CD1c-positive myeloid dendritic cell (primary cell): ENCODE measurements around the gene GID8.
"Not testable (repeated sequence)": the region's sequence is repeated elsewhere in the genome, so short reads cannot be mapped to it uniquely, and the experiment has no call there.

Experiments
- DNase-seq: peaks from one replicate; pipeline ENCODE4 v3.0.0-alpha.2; 2016; ENCODE audit errors: extremely low spot score

GID8 gene

DNA sequence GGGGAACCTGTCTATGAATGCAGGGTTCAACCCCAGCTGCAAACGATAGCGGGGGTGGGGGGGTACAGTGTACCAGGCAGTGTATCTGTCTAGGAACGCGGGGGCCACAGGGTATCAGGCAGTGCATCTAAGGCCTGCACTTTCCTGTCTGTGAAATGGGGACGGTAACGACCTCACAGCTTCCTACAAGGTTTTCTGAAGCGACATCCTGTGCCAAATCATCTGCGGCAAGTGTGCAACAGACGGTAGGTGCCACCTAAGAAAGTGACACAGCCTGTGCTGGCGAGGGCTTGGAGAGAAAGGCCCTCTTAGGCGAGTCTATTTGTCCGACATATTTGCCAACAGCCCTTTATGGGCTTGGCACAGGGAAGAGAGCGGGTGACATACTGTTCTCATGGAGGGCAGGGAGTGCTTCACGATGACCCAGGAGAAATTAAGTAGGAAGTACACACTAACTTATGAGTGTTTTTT, 15.5 kb upstream of the GID8 start:
- no peak for DNase-seq

DNA sequence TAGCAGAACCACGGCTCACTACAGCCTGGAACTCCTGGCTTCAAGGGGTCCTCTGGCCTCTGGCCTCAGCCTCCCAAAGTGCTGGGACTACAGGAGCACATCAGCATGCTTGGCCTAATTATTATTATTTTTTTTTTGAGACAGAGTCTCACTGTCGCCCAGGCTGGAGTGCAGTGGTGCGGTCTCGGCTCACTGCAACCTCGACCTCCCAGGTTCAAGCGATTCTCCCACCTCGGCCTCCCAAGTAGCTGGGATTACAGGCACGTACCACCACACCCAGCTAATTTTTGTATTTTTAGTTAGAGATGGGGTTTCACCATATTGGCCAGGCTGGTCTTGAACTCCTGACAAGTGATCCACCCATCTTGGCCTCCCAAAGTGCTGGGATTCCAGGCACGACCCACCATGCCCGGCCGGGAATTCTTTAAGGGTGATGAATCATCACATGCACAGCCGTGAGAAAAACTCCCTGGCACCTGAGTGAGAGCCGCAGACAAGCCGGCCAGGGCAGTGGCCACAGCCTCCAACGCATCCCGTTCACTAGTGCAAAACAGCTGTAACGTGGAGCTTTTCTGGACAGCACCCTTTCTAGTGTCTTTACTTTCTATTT, 14.8 kb upstream of the GID8 start:
- not testable (repeated sequence) for DNase-seq

DNA sequence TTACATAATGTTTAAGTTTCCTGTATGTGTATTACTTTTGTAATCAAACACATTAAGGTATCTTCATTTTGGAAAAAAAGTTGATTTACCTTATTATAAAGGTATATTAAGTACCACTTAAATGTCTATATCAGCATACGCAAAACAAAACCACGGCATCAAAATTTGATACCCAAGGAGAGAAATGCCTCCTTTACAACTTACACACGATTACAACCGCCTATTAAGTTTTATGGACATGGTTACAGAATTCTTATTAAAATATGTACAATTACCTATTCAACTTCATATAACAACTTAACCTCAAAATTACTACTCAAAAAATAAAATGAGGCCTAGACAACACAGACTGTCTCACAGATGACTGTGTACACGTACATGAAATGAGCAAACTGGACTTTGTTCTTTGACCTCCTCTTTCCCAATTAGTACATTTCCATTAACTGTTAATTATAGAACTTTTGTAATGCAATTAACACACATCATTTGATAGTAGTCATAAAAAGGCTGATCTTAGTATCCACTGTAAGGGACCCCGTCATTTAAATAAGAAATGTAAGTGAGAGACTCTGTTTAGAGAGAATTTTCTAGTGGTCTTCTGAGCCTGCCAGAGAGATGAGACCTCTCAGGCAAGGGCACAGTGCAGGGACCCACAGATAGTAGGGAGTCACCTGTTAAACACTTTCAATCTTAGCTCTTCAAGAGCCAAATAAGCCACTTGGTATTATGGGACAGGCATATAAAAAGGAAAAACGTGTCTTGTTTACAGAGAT, 14.1 kb upstream of the GID8 start:
- DNase-seq = no peak

DNA sequence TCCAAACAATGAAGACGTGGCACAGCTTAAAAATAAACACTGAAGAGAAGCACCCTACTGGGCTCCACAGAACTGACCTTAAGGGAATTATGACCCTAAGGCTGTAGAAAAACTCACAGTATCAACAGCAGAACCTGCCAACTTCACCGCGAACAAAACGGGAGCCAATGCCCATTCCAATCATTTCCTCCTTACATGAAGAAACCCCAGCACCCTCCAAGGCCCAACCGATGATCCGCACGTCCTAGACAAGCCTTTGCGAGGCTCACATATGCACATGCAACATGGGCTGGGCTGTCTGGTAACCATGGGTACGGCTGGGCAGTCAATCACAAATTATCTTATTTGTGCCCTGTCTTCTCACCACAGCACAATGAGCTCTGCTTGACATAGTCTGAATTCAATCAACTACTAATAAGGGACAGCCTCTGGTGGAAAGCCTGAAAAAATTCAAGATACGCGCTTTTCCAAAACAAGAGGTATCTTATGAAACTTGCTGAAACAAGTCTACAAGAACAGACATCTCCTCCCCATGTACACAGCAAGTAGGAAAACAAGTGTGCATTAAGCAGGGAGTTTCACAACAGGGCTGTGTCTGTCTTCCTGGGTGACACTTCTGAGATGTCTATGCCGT, 13.4 kb upstream of the GID8 start:
- DNase-seq = no peak

DNA sequence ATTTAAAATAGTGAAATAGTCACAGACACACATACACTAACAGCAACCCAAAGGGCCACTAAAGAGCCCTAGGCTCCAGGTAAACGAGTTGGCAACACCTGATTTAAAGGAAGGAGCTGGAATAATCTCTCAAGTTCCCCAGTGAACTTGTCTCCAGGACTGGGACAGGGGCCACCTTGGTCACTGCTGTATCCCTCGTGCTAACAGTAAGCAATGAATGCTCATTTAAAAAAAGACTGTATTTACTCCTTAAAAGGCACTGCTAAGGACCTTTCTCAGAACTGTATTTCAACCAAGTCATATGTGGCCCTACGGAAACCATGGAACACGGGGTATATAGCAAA, 12.9 kb upstream of the GID8 start:
- no peak for DNase-seq

DNA sequence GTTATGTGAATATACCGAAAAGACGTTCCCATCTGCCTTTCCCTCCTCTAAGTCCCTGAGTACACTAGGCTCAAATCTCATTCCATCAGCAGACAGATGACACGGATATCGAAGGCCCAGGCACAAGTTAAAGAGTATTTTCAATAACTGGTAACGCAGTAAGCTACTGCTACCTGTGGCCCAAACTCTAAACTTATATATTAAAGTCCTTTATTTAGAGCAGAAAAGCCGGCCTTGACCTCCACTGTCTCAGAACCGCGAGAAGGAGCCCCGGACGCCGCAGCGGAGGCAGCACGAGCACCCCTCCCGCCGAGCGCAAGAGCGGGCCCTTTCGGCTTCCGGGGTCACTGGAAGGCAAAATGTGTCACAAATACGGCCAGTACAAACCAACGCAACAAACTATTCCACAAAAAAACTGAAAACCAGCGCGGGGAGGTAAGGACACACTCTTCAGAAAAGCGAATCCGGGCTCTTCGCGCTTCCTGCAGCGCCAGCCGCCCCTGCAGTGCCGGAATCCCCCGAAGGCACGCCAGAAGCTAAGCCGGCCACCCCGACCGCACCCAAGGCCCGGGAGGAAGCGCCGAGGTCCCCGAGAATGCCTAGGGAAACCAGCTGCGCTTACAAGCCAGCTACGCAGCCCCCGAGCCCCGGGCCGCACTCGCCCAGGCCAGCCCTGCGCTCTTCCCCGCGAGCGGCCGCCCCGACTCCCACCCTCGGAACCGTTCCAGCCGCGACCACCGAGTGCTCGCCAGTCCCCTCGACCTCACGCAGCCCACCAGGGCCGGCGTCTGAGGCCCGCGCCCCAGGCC, 12.3 kb upstream of the GID8 start:
- peak; percentile 51 for DNase-seq

DNA sequence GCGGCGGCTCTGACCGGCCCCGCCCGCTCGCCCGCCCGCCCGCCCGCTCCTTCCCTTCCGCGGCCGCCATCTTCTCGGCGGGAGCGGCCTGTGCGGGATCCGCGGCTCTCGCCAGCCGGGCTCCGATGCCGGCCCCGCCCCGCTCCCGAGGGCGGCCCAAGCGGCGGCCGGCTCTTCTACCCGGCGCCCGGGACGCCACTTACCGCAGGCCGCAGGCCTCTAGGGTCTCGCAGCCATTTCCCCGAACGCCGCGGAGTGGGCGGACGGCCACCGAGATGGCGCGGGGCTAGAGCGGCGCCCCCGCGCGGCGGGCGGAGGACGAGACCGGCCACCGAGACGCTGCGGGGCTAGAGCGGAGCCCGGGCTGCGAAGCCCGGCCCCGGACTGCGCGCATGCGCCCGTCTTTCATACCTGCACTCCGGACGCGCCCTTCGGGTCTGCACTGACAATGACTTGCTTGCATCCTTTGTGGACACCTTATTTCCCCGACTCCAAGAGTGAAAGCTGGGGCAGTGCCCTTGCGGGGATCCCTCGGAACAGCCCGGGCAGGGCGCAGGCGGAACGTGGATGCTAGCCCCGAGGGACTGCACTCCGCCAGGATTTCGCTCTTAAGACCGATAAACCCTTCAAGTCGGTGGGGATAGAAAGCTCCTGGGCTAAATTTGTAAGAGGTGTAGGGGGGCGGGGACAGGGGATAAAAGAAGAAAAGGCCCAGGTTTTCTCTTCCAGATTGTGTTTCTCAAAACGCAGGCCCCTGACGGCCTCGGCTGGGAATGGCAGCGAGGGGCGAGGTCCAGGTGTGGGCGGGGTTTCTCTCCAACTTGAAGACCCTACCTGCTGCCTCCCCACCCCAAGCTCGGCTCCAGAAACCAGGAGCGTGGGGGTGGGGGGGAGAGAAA, 11.5 kb upstream of the GID8 start, which contains the start of gene DIDO1:
Gene DIDO1 (minus strand): TSS at position 277 of the 899 bp plus-strand sequence.
- peak; percentile 93 for DNase-seq

DNA sequence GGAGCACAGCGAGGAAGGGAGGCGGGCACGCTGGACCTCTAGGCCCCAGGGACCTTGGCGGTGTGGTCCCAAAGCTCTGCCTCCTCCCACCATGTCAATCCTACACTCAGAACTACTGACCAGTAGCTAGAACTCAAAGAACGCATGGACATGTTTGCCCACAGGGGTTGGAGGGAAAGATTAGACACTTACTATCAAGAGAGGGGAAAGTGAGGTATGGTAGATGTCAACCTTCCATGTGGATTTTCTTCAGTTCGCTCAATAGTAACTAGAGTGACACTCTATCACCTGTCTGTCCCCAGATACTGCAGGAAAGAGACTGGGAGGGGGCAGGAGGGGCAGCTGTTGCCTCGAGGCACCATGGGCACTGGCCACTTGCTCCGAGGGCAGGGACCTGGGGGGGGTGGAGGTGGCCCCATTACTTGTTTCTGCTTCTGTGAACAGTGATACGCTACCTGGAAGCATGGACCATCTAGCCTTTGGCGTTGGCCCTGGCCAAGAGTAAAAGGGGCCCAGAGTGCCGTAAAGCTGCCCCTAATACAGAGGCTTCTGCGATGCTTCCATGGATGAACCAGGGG, 10.7 kb upstream of the GID8 start:
- no peak for DNase-seq

DNA sequence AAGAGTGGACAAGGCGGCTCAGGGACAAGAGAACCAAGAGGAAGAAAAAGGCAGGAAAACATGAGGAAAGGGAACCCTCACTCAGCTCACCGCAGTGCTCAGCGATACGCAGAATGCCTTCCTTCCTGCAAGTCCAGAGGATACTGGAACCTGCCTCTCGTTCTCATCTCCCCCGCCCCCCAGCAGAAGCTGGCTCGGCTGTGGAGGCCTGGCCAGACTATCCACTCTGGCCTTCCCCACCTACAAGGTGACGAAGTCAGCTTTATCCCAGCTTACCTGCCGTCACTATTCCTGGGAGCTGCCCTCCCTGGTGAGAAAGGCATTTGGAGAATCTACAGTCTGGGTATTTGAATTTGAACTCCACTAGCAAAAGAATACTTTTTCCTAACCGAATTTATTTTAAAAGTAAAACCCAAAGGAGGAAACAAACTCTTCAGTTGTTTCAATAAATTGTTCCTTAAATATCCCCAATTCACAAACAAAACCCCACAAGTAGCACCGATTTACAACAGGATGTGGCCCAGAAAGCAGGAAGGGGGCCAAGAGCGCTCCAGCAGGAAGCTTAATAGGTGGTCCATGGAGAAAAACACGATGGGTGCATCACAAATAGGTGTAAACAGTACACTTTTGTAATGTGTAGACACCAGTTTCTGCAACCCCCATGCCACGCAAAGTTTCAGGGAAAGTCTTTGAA, 9.6 kb upstream of the GID8 start:
- DNase-seq = peak; percentile 20

DNA sequence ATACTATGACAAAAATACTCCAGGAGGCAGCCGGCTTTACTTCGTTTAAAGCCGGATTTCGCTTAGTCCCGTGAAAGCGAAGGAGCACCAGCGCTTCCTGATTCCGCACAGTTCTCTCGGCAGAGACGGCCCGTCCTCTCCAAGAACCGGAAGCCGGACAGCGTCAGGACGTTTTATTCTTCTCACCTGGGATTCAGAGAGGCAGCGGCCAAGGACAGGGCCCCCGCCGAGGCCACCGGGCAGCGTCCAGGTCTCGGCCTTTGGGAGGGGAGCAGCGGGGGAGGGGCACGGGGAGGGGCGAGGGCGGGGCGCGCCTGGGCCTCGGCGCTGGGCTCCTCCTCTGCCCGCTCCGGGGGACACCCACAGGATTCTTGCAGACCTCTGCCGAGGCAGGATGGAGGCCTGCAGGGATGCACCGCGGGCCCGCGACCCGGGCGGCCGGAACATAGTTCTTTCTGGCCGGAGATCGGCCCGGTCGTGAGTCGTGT, 8.9 kb upstream of the GID8 start:
- peak; percentile 70 for DNase-seq

DNA sequence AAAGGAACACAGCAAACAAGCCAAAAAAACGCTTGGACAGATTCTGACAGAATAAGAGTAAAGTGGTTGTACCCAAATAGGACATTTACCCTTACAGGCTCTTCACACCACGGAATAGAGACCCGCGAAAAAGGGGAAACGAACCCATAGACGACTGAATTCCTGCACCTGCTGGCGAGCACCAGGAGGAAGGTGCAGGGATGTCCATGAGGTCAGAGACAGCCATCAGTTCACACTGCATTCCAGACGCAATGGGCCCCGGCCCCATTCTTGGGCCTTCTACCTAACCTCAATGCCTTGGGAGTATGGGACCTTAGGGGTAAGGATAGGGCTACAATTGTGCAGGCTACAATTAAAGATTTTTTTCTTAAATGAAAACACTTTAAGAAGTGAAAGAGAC, 6.5 kb upstream of the GID8 start:
- DNase-seq = no peak

DNA sequence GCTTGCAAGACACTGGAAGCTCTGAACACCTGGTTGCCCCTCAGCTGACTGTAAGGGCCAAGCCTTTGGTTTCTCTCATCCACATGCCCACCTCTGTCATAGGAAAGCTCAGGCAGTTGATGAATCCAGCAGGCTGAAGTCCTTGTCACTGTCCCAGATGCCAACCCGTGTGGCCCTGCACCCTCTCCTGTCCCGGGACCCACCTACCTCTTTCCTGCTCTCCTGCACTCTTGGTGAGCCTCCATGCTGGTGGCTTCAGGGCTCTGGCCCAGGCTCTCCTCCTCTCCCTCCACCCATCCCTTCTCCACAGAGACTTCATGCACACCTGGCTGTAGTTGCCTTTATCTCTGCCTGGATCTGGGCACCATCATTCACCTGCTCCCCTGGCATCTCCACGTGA, 4.0 kb upstream of the GID8 start:
- no peak for DNase-seq

DNA sequence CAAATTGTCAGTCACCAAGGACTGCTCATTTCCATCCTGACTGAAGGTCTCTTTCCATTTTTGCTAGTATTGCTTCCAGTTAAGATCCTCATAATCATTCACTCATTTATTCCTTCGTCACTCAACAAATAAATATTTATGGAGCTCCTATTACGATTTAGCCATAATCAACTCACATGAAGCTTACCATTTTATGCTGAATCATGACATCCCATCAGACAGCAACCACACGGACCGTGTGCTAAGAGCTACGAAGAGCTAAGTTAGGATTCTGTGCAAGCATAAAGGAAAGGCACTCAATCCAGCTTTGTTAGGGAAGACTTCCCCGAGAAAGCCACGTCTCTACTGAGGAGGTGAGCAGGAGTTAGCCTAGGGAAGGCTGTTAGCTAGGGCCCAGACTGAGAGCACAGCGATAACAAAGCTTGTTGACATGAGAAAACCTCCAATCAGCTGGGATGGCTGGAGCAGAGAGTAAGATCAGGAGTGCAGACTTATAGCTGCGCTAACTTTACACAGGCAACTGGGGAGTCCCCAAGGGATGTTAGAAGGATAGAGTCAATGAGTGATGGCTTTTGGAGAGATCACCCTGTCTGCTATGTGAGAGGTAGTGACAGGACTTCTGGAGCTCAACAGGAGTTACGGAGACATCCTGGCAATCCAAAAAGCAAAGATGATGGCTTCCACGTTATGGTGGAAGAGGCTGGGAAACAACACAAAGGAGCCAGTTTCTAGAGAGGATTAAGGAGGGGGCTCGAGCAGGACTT, 2.6 kb upstream of the GID8 start:
- DNase-seq = no peak

DNA sequence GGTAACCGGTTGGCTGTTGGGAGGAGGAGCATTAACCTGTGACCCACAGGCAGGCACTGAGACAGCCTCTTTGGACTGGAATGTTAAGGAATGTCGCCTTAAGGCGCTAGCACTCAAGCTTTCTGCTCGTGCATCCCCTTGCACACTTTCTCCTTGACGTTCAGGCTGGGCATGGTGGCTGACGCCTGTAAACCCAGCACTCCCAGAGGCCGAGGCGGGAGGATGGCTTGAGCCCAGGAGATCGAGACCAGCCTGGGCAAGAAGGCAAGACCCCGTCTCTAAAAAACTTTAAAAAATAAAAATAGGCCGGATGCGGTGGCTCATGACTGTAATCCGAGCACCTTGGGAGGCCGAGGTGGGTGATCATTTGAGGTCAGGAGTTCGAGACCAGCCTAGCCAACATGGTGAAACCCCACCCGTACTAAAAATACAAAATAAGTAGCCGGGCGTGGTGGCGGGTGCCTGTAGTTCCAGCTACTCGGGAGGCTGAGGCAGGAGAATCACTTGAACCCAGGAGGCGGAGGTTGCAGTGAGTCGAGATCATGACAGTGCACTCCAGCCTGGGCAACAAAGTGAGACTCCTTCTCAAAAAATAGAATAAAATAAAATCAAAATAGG, 1.9 kb upstream of the GID8 start:
- DNase-seq = no peak

DNA sequence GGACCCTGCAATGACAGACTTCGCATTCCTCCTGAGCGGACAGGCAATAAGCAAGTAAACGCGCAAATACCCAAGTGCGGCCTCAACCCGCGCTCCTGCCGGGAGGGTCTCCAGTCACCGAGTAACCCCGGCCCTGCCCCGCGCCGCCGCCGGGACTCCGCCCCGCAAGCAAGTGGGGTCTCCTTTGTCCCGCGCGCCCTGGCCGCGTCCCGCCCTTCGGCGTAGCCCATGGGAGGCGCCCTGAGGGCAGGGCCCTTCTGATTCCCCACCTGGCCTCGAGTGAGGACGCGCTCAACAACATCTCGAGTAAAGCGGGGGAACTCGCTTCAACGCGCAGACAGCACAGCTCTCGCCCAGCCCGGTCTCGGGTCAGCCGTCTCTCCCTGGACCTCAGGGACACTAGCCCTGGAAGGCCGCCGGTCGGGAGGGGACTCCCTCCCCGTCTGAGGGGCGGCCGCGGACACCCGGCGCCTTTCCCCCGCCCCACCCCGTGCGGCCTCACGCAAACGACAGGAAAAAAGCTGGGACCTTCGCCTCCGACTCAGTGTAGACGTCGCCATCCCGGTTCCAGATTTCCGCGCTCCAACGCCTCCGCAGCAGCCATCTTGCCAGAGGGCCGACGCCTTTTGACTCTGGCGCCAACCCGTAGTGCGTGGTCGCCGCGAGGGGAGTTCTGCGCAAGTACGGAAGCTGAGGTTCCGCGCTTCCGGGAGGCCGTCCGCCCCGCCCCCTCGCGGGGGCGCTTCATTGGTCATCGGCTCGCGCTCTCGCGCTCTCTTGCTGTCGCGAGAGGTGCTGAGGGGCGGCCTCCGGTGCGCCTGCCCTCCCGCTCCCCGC, 461 bp upstream of the GID8 start:
- peak; percentile 99 for DNase-seq

DNA sequence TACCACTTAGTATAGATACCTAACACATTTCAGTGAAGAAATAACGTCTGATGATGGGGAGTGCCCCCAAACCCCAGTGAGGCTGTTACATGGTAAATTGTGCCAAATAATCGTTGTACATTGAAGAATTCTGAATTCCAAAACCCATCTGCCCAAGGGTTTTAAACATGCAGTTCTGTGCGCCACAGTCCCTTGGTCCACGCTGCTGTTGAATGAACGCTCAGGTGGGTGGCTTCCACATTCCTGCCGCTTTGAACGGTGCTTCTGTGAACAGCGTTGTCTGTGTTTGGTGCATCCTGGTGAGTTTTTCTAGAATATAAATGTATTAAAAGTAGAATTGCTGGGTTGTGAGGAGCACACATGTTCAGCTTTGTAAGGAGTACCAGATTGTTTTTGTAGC, 2.9 kb downstream of the GID8 start:
- no peak for DNase-seq

DNA sequence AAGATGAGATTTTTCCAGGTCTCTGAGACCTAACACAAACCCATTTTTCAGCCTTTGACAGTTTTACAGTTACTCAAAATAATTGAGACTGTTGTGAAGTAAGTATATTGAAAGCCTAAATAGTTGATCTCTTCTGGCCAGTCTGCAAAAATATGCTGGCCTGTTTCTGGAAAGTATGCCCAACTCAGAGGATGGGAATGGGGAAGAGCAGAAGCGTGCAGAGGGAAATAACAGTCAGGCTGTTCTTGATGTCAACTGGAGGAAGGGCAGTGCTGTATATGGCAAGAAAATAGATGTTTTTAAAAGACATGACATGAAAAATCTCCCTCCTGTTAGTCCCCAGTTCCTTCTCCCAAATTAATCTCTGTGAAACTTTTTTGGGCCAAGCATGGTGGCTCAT, 3.8 kb downstream of the GID8 start:
- no peak for DNase-seq

DNA sequence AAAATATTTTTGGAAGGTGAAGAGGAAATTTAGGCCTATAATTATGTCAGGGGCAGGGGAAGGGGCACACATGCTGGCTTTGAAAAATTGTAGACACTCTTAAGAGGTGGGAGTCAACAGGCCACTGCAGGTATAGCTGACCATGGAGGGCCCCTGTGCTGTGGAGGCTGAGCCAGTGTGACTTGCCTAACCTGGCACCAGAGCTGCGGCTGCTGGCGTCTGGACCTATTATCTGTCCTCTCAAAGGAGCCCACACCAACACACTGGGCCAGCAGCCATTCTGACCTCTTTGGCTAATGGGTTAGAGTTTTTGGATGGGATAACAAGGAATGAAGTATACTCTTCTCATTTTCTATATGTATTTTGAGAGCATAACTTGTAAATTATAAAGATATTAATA, 4.5 kb downstream of the GID8 start:
- DNase-seq = no peak
